A673 (cell line): ENCODE data around the gene PRKCB. TPM values are rescaled to one million over a fixed set of nuclear protein-coding genes. Genes with fewer than 3 reads are reported as not detected.

ENCODE experiments used
- BruUV-seq: library from RNA; stranded (reverse); fragments of 400-500 nt; replicated peaks from 2 replicates; lab custom pipeline; 2021; lab: Mats Ljungman, UMichigan
- CTCF ChIA-PET: fragments of 300-600 bp; sonication (Branson Sonifier 250); formaldehyde crosslinking; loops from one replicate; lab custom pipeline; 2022; ENCODE audit warnings: antibody characterized with exemption; lab: Charles Lee
- POLR2A ChIA-PET: fragments of 300-600 bp; sonication (Branson Sonifier 250); formaldehyde crosslinking; loops from one replicate; lab custom pipeline; 2022; ENCODE audit warnings: antibody characterized with exemption; ENCODE audit not compliant: low non-redundant PET; lab: Charles Lee
- DNase-seq: peaks from one replicate; pipeline ENCODE4 v3.0.0-alpha.2; 2015; ENCODE audit warnings: low spot score
- H3K27ac ChIP-seq: fragments of 200-600 bp; sonication (generic); 2 replicates; pipeline ENCODE4 v1.5.1; 2016; ENCODE audit warnings: mixed run types, low read depth, mild to moderate bottlenecking, mixed read lengths, antibody characterized with exemption, low read length; ENCODE audit not compliant: poor library complexity, severe bottlenecking
- H3K27me3 ChIP-seq: fragments of 200-600 bp; sonication (generic); replicated peaks from 2 replicates; pipeline ENCODE4 v1.6.1; 2017; ENCODE audit warnings: mixed run types, low read depth, mild to moderate bottlenecking, mixed read lengths, antibody characterized with exemption, low read length; ENCODE audit not compliant: insufficient read depth, poor library complexity
- H3K36me3 ChIP-seq: fragments of 200-600 bp; sonication (generic); 2 replicates; pipeline ENCODE4 v1.6.1; 2016; ENCODE audit warnings: mixed run types, mild to moderate bottlenecking, mixed read lengths, antibody characterized with exemption, low read length; ENCODE audit not compliant: insufficient read depth, poor library complexity, severe bottlenecking
- H3K4me1 ChIP-seq: fragments of 200-600 bp; sonication (generic); 2 replicates; pipeline ENCODE4 v1.6.1; 2017; ENCODE audit warnings: mixed run types, mild to moderate bottlenecking, mixed read lengths, antibody characterized with exemption, low read length; ENCODE audit not compliant: insufficient read depth, poor library complexity, severe bottlenecking
- H3K4me3 ChIP-seq: fragments of 200-600 bp; sonication (generic); 2 replicates; pipeline ENCODE4 v1.5.1; 2016; ENCODE audit warnings: low read depth, mixed run types, mild to moderate bottlenecking, mixed read lengths, low read length; ENCODE audit not compliant: poor library complexity, severe bottlenecking
- H3K9me3 ChIP-seq: fragments of 200-600 bp; sonication (generic); 2 replicates; pipeline ENCODE4 v1.6.1; 2016; ENCODE audit warnings: mixed run types, low read depth, mild to moderate bottlenecking, mixed read lengths, antibody characterized with exemption, low read length; ENCODE audit not compliant: poor library complexity, severe bottlenecking
- CTCF ChIP-seq: fragments of 300-800, 200-600 bp; sonication (generic); conservative IDR thresholded peaks from 2 replicates; pipeline ENCODE4 v1.5.1; 2017; ENCODE audit warnings: low read depth, mild to moderate bottlenecking, antibody characterized with exemption, low read length, moderate library complexity, mixed read lengths
- EZH2 ChIP-seq: fragments of 200-600 bp; sonication (generic); IDR thresholded peaks from 2 replicates; pipeline ENCODE4 v1.6.1; 2017; ENCODE audit warnings: borderline replicate concordance, low read depth, mild to moderate bottlenecking, mixed read lengths, antibody characterized with exemption, low read length; ENCODE audit not compliant: poor library complexity, severe bottlenecking
- intact Hi-C: fragments of 100-400 bp; cut with micrococcal nuclease; formaldehyde crosslinking; loops from one replicate; pipeline ENCODE4 v1.10.0; 2022; ENCODE audit not compliant: unreplicated experiment
- total RNA-seq: library from RNA; stranded (reverse); gene quantifications from 2 replicates; pipeline ENCODE4 v1.2.3, GENCODE V29; 2021

The PRKCB gene
- total RNA-seq, 1 experiment from 2014 or later = 171 TPM

DNA sequence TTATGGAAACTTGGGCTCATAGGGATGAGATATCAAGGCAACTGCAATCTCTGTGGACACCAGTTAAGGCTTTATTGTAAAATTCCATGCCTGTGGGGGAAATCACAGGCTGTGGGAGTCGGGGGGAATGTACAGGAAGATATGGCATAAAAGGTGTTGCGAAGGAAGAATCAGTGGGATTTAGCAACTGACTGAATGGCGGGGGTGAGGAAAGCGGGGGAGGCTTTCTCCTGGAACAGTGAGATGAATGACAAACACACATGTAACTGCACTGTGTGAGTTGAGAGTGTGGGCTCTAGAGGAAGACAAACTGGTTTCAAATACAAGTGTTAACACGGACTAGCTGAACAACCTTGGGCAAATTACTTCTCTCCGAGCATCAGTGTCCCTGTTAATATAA lies 143.7 kb downstream of the PRKCB start:
- Histone ChIP-seq H3K4me1 (peaks cover 17% of the 10 kb centered on the region), H3K36me3 (no peaks in the 10 kb centered on the region), H3K27me3 (no peaks in the 10 kb centered on the region), H3K27ac (no peak overlapping the region), H3K9me3 (no peaks in the 10 kb centered on the region), H3K4me3 (no peak overlapping the region)
- ChIA-PET CTCF (no interaction called here), POLR2A (no interaction called here)
- no peak for TF ChIP-seq EZH2
- TF ChIP-seq CTCF = no peak
- no peak for DNase-seq
- intact Hi-C loops = no loop called here
- no TSS peak for BruUV-seq

- H3K27ac ChIP-seq = no peak overlapping the region
- POLR2A ChIA-PET = no interaction called here
- intact Hi-C loops = no loop called here
Observed at GRCh38 chr16:23979982-23980381, 144.2 kb downstream of the PRKCB start.

GRCh38 chr16:23981429-23982399 lies 145.9 kb downstream of the PRKCB start:
- no peak for DNase-seq
- Histone ChIP-seq H3K27ac (no peak overlapping the region), H3K4me3 (no peak overlapping the region), H3K9me3 (no peaks in the 10 kb centered on the region), H3K36me3 (no peaks in the 10 kb centered on the region), H3K4me1 (peaks cover 10% of the 10 kb centered on the region), H3K27me3 (no peaks in the 10 kb centered on the region)
- ChIA-PET CTCF (interaction anchor here (1.0 kb wide), 1 partner anchor 17 kb away, joined by 5 read pairs; no protein-coding TSS in a partner anchor), POLR2A (no interaction called here)
- BruUV-seq = no TSS peak
- TF ChIP-seq EZH2 (no peak), CTCF (no peak)
- intact Hi-C loops = no loop called here

More at GRCh38 chr16:23979982-23980381, 144.2 kb downstream of the PRKCB start:
- CTCF ChIA-PET = no interaction called here
- no peaks in the 10 kb centered on the region for H3K9me3 ChIP-seq
- no peaks in the 10 kb centered on the region for H3K27me3 ChIP-seq
- H3K4me3 ChIP-seq = no peak overlapping the region
- H3K36me3 ChIP-seq = no peaks in the 10 kb centered on the region
- no TSS peak for BruUV-seq
- H3K4me1 ChIP-seq = peaks cover 17% of the 10 kb centered on the region
- TF ChIP-seq CTCF = no peak
- TF ChIP-seq EZH2 = no peak
- no peak for DNase-seq
